ENCODE data around the gene SFTPB. TPM values are rescaled to one million over a fixed set of nuclear protein-coding genes. Genes with fewer than 3 reads are reported as not detected.

SFTPB gene
- not detected for total RNA-seq

DNA sequence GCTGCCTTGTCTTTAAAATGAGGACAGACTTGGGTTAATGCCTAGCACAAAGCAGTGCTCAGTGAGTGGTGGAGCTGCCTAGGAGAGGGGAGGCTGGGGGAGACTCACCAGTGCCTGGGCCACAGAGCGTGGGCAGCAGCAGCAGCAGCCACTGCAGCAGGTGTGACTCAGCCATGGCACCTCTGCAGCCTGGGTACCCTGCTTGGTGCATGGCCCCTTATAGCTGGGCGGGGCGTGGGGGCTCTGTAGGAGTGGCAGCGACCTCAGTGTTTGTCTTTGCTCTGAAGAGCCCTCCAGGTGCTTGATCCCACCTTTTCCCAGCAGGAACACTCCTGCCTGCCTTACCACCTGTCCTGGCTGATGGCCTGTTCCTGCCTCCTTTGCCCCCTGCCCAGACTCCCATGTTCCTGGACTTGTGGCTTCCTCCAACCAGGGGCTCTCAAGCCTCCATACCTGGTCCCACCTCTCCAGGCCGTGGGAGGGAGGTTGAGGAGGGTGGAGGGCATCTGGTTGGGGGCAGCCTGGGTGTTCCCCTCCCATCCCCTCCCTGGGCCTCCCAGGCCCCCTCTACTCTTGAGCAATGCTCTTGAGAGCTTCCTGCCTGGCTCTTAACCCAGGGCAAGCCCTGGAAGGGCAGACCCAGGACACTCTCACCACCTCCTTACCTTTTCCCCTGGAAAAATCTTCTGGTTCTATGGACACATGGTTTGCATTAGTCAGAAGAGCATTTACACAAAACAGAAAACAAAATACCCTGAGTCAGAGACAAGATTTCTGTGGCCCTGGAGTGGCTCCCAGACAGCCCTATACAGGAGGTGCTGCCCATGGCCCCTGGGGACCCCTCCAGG, at the start of gene SFTPB:
TSS of gene SFTPB (minus strand) at position 191 of the 848 bp plus-strand sequence. CDS start at position 175, 16 bp downstream.

DNA sequence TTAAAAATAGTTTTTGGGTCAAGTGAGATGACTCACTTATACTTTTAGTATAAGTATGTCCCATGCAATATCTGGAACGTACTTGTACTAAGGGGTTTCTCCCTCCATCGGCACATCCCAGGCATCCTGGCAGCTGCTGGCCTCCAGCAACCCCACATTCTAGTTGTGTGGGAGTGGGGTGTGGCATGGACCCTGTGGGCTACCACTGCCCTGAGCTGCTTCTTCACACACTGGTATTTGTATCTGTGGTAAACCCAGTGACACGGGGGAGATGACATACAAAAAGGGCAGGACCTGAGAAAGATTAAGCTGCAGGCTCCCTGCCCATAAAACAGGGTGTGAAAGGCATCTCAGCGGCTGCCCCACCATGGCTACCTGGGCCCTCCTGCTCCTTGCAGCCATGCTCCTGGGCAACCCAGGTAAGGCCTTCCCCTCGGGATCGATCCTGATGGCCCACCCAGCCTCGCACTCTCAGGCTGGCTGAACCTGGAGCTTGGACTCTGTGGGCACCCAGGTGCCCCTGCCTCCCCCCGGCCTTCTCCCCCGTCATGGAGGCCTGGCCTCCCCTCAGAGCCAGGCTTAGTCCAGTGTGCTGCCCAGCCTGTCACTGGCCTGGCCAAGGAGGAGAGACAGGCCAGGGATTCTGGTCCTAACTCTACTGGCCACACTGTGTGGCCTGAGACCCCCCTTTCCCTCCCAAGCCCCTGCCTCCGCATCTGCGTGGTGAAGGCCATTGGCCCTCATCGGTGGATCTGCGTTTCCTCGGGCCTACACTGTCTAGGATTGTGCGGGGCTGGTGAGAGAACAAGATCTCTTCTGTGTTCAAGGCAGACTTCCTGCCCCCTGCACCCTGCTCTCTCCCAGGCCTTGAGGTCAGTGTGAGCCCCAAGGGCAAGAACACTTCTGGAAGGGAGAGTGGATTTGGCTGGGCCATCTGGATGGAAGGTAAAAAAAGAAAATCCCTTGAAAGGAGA, 26.3 kb upstream of the SFTPB start, which contains the start of gene GNLY:
TSS of gene GNLY (plus strand) at position 307 of the 974 bp plus-strand sequence. CDS start at position 368, 61 bp downstream.

DNA sequence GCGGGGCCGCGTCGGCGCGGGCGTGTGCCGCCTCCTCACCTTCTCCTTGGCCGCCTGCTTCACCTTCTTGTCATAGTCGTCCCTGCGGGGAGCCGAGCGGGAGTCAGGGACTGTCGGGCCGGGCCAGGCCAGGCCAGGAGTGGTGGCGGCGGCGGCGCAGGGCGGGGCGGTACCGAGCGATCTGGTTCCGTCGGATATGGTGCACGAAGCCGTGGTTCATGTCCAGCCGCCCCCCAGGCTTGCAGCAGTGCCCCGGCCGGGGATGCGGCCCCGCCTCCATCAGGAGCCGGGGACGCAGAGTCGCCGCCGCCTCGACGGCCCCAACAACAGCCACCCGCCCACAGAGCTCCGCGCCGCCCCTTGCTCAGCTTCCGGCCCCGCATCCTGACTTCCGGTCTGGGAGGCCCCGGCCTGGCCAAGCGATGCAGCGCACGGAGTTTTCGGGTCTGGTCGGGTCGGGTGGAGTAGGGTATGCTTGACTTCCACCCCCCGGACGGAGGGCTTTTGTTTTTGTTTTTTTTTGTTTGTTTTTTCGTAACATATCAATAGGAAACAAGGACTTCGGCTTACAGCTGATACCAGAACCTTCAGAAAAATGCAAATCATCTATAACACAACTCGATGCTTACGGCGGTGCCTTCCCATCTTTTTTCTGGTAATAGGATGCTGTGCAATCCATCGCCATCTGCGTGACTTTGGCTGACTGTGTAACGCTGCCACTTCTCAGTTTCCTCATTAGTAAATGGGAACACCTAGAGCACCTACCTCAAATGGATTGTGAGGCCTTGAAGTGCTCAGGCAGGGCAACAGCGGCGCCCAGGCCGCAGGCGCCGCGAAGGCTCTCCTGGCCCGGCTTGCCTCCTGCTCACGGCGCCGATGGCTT, 56.1 kb downstream of the SFTPB start, which contains the start of gene C2orf68:
TSS of gene C2orf68 (minus strand) at position 362 of the 883 bp plus-strand sequence. CDS start at position 280, 82 bp downstream.

Other genes starting within 250 kb of the SFTPB start
- gene SH2D6, start 249.5 kb downstream of the SFTPB start, total RNA-seq, result 1 to 10 TPM in 1 of 2 donors, under 1 TPM in 1; 0.33 to 1.4 TPM
- 100 to 1,000 TPM in 1 of 2 donors, 10 to 100 TPM in 1; 74.7 to 258 TPM for gene MAT2A, start 129.0 kb downstream of the SFTPB start, total RNA-seq
- gene GGCX, start 106.7 kb downstream of the SFTPB start, total RNA-seq, result 10 to 100 TPM; 29.9 to 47.0 TPM
- 10 to 100 TPM; 12.0 to 27.6 TPM for gene VAMP8, start 90.6 kb downstream of the SFTPB start, total RNA-seq
- 10 to 100 TPM; 10.7 to 11.0 TPM for gene VAMP5, start 83.8 kb downstream of the SFTPB start, total RNA-seq
- gene RNF181, start 72.5 kb downstream of the SFTPB start, total RNA-seq, result 100 to 1,000 TPM; 151 to 162 TPM
- gene TMEM150A, start 65.5 kb downstream of the SFTPB start, total RNA-seq, result 1 to 10 TPM; 8.0 to 8.9 TPM
- gene C2orf68, start 56.1 kb downstream of the SFTPB start, total RNA-seq, result 10 to 100 TPM; 13.3 to 16.9 TPM
- 10 to 100 TPM; 41.0 to 60.9 TPM for gene USP39, start 52.0 kb downstream of the SFTPB start, total RNA-seq
- not detected for gene GNLY, start 26.2 kb upstream of the SFTPB start, total RNA-seq
- 1 to 10 TPM; 2.4 to 9.0 TPM for gene ATOH8, start 85.8 kb upstream of the SFTPB start, total RNA-seq
- 100 to 1,000 TPM in 1 of 2 donors, 10 to 100 TPM in 1; 58.2 to 105 TPM for gene ST3GAL5, start 220.8 kb upstream of the SFTPB start, total RNA-seq

All from melanocyte of skin (primary cell).